Measurements from ENCODE around the gene GJB5.

The GJB5 gene

DNA sequence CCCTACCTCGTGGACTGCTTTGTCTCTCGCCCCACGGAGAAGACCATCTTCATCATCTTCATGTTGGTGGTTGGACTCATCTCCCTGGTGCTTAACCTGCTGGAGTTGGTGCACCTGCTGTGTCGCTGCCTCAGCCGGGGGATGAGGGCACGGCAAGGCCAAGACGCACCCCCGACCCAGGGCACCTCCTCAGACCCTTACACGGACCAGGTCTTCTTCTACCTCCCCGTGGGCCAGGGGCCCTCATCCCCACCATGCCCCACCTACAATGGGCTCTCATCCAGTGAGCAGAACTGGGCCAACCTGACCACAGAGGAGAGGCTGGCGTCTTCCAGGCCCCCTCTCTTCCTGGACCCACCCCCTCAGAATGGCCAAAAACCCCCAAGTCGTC, 39.9 kb downstream of the GJB5 start:
- DNase-seq (ENCODE audit: low read depth), result no peak

DNA sequence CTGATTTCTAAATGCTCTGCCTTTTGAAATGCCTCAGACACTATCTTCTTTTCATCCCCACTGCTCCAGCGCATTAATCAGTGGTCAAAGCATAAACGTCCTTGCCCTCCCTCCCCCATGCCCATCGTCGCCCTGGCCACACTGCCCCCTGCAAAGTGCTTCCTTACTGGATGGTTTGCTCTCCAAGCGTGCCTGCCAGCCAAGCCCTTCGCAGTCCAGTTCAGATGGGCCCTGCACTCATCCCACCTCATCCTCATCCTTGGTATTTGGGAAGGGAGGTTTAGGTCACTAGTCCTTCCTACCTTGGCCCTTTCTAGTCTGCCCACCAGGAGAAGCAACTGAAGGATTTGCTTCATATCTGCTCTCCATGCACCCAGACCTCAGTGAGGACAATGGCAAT, 41.1 kb downstream of the GJB5 start:
- DNase-seq (ENCODE audit: low read depth), result no peak

DNA sequence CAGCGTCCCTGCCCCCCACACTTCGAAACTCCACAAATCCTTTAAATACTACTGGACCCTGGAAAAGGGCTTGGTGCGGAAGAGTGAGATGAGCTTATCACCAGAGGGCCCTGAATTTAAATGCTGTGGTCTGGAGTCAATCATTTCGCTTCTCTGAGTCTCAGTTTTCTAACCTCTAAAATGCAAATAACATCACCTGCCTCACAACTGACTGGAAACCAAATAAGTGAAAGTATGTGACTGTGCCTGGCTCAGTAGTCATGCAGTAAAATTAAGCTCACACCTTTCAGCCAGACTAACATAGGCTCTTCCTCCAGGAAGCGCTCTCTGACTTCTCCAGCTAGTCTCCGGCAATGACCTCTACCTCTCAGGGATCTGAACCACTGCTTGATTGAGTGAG, 42.1 kb downstream of the GJB5 start:
- DNase-seq (ENCODE audit: low read depth), result no peak

DNA sequence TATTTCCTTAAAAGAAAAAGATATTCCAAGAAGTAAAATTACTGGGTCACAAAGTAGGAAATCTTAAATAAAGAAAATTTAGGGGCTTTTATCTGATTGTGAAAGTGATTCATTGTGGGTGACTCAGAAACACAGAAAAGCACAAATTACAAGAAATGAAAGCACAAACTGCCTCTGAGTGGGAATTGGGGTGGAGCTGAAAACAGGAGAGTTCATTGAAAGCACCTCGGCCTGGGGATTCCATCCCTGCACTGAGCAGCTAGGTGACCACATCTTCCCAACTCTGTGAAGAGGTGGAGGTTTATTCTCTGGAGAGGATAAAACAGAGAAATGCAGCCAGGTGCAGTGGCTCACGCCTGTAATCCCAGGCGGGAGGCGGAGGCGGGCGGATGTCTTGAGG, 45.4 kb downstream of the GJB5 start:
- no peak for DNase-seq (ENCODE audit: low read depth)

DNA sequence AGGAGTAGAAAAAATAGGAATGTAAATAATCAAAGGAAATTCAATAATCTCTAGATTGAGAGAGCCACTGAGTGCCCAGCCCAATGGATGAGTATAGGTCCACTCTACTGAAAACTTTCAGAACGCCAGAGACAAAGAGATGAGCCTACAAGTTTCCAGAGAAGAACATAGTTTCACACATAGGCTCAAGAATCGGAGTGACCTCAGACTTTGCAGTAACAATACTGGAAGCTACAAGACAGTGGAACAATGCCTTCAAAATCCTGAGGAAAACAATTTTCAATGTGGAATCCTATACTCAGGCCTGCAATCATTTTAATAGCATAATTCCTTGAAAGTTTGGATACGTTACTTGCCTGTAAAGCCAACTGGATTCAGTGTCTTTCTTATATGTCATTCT, 48.9 kb downstream of the GJB5 start:
- DNase-seq (ENCODE audit: low read depth), result no peak

DNA sequence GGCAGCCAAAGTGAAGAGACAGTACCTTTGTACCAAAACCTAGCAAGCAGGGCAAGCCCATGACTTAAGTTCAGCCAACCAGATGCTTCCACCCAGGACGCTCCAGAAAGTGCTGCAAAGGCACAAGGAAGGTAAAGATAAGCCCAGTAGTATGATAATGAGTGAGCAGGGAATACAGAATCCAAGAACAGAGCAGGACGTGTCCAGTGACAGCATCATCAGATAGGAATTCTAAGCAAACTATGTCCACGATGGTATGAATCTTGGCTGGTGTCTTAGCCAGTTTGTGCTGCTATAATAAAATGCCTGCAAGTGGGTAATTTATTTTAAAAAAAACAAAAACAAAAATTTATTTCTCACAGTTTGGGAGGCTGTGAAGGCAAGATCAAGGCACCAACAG, 51.5 kb downstream of the GJB5 start:
- DNase-seq (ENCODE audit: low read depth), result no peak

Measured in activated T-cell treated with anti-CD3 and anti-CD28 coated beads for 48 hours (primary cell).